ENCODE results near the gene LASP1NB.

The LASP1NB gene

DNA sequence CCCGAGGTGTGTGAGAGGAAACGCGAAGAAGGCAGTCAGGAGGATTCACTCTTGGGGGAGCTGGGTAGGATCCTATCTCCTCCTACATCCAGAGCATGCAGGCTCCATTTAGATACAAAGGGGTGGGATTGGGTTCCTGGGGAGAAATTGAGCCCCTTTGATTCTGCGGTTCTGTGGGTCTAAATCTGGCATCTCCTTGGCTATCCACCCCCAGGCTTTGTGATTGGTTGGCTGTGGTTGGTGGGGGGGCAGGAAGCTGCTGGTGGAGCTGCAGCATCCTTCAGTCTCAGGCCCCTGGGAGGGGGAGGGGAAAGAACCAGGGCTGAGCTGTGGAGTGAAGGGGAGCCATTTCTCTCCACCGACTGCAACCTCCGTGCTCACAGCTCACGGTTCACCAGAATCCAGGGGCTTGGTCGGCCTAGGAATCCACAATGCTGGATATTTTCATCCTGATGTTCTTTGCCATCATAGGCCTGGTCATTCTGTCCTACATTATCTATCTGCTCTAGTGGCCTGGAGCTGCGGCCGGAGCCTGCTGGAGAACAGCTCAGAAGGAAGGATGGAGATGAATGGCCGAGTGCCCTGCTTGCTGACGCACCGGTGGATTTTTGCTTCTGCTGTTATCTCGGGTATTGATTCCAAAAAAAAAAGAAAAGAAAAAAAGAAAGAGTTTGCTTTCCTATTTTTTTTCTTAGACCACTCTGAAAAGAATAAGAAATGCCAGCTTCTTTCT lies at the start of gene LASP1NB:
Gene LASP1NB, plus strand, starts transcription at position 352 of the 733 bp plus-strand sequence.
- no peak for ATAC-seq

DNA sequence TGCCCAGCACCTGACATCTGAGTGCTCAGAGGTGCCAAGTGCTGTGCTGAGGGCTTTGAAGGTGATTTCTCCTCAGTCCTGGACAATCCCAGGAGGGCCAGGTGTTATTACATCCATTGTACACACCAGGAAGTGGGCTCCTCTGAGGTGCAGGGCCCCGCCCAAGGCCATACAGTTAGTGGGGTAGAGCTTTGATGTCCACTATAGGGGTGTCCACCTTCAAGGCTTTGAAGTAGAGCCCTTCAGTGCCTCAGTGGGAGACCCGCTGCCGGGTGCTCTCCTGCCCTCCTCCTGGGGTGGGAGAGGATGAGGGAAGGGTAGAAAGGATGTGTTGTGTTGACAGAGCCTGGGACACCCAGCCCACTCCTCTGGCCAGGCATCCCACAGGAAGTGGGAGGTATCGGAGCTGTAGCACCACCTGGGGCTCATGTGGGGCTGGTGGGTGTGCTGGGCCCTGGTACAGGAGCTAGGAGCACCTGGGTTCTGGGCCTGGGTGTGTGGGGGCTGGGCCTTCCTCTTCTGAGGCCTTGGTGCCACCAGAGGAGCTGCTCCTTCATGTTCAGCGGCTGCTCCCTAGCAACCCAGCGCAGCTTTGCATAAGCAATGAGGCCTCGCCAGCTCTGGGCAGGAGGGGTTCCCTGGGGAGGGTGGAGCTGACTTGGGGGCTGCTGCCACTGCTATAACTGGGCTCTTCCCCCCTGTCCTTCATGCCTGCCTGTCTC lies 48.1 kb upstream of the LASP1NB start:
- no peak for ATAC-seq

DNA sequence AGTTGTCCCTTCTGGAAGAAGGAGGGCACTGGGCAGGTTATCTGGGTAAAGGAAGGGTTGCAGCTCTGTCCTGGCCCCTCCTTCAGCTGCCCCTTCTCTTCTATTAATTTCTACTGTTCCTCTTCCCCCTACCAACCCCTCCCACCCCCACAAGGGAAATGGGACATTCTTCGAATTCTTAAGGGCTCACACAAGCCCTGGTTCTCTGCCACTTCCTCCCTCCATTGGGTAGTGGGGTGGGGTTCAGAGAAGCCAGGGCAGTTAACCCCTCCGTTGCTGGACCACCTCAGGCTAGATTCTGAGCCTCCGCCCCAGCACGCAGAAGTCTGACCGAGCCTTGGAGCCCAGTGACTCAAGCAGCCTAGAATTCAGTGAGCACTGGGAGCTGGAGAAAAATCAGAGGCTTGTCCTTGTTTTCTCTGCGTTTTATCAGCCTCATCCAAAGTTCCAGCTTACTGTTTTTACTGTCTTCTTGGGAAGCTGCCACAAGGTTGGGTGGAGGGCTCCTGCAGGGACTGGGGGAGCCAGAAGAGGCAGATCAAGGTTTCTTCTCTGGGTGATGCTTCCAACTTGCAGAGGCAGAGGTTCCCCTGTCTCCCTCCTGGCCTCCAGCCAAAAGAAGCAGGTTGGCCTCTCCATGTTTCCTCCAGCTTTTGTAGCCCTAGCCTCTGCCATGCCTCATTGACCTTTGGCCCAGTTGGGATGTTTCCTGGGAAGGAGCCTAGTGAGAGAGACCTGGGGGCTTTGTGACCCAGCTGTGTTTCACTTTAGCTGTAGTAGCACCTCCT lies 45.3 kb upstream of the LASP1NB start:
- no peak for ATAC-seq

DNA sequence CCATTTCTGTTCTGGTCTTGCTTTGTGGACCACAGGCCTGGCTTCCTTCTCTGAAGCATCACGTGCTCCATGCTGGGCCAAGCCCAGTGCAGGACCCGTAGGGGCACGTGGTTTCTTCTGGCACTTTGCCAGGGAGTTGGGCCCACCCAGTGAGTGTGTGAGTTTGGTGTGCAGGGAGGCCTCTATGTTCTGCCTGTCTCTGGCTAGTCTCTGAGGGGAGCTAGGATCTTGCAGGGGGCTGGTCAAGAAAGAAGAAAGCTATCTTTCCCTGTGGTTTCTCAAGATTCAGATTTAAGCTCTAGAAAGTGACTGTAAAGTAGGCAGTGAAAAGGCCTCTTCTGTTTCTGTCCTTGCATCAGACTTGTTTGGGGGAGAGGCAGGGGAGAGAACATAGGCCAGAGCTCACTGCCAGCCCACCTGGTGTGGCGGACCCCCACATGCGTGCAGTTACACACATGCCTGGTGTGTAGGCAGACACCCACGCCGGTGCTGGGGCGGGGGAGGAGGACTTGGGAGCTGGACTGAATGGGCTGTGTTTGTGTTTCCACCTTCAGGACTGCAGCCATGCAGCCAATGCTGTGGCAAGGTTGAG lies 43.7 kb upstream of the LASP1NB start:
- peak; percentile 13 for ATAC-seq

DNA sequence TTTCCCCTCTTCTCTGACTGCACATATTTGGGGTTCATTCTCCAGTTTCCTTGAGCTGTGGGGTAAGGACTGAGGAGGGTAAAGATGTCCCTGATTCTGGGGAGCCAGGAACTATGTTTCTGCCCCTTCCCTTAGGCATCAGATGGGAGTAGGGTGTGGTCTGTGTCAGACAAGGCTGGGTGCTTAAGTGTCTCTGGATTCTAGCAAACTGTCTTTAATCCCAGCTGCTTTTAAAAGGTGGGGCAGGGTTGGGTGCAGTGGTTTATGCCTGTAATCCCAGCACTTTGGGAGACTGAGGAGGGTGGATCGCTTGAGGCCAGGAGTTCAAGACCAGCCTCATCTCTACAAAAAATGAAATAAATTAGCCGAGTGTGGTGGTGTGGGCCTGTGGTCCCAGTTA lies 42.5 kb upstream of the LASP1NB start:
- peak; percentile 46 for ATAC-seq

DNA sequence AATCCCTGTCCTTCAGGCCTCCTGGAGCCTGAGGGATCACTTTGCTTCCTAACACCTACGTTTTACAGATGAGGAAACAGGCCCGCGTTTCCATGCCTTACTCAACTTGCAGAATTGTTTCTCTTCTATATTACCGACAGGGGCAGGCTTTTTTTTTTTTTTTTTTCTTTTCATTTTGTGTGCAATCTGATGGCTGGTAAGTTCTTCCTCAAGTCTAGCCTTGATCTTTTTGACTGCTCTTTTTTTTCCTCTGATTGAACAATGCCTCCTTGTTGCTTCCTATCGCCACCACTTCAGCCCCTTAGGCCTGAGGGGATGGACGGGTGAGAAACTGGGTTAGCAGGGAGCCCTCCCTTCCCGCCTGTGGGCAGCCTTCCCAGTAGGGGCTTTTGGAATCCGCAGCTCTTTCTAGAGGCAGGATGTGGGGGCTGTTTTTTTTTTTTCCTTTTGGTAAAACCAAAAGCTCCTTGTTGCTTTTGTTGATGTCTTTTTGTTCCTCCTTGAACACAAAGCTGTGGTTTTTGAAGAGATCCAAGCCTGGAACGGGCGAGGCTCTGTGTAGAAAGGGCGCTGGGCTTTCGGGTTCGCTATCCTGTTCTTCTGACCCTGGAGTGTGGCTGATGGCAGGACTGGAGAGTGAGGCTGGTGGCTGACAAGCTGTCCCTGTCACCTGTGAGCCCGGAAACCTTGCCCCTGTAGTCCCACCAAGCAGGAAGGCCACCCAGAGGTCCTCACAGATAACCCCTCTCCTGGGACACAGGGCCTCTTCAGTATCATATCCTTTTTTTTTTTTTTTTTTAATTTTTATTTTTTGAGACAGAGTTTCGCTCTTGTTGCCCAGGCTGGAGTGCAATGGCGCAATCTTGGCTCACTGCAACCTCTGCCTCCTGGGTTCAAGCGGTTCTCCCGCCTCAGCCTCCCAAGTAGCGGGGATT lies 41.6 kb upstream of the LASP1NB start:
- ATAC-seq = no peak

DNA sequence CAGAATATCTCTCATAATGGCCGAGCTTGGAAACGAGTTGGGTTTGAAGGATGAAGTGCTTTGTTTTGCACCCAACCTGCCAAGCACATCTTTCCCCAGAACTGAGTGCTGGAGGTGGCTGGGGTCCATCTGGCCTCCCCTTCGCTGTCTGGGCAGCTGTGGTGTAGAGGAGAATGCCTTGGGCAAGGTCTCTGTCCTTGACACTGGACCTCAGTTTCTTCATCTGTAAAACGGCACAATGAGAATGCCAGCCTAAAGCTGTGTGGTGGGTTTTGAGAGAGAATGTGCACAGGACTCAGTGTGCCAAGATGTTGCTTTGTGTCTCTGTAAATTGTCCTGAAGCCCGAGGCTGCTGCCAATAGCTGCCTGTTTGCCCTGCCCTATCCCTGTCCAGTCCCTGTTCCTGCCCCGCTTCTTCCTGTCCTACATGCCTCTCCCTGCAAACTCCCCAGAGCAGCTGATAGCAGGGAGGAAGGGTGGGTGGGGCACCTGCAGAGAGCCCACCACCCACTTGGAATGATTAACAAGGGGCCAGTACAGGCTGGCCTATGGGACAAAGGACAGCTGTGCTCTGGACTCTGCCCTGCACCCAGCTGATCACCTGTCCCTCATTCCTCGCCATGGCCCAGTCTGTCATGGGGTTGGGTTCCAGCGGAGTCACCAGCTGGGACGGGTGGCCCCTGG lies 40.2 kb upstream of the LASP1NB start:
- no peak for ATAC-seq

DNA sequence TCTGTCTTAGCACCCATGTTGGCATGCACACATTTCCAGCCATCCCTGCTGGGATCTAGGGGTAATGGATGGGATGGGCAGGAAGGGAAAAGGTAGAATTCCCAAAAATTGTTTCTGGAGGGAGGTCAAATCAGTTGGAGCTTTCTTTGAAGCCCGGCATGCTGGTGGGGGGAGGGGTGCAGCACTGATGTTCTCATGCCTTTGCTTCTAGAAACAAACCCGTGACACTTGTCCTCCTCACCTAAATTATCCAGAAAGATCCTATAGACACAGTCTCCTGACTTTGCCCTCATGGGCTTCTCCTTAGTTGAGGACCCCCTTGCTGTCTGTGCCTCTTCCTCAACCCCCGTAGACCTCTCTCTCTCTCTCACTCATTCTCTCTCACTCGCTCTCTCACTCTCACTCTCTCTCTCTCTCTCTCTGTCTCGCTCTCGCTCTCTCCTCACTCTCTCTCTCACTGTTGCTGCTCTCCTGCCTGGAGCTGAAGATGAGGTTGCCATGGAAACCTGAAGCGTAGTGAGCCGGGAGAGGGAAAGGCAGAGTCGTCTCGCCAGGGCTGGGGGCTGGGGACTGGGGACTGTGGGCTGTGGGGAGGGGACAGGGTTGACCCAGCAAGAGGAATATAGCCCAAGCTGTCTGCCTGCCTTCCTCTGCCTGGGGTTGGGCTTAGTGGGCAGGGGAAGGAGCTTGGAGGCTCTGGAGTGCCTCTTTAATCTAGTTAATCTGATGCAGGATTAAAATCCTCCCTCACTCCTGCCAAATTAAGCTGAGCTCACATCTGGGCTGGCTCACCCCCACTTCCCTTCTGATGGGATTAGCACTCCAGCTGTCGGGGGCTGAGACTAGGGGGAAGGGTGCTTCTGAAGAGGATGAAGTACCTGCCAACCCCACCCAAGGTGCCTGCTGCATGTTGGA lies 39.4 kb upstream of the LASP1NB start:
- no peak for ATAC-seq

DNA sequence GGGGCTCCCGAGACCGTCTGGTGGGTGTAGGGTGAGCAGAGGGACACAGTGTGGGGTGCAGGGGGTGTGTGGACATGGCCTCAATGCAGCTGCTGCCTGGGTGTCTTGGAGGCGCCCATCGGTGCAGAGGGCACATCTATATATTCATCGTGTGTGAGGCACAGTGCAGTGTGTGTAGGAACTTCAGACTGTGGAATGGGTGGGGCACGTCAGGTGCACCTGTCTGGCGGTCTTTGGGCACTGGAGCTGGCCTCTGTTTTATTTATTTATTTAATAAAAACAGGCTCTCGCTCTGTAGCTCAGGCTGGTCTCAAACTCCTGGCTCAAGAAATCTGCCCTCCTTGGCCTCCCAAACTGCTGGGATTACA lies 38.8 kb upstream of the LASP1NB start:
- no peak for ATAC-seq

DNA sequence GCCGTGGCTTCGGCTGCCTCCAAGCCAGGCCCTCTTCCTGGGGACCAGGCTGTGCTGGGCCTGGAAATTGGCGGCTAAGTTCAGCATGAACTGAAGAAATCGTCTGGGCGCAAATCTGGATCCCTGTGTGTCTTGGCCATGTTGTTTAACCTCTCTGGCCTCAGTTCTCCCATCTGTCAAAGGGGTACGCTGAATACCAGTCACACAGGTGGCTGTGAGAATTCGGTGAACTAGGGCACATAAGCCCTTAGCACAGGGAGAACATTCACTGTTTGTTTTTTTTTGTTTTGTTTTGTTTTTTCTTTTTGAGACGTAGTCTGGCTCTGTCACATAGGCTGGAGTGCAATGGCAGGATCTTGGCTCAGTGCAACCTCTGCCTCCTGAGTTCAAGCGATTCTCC lies 36.6 kb upstream of the LASP1NB start:
- ATAC-seq = no peak

DNA sequence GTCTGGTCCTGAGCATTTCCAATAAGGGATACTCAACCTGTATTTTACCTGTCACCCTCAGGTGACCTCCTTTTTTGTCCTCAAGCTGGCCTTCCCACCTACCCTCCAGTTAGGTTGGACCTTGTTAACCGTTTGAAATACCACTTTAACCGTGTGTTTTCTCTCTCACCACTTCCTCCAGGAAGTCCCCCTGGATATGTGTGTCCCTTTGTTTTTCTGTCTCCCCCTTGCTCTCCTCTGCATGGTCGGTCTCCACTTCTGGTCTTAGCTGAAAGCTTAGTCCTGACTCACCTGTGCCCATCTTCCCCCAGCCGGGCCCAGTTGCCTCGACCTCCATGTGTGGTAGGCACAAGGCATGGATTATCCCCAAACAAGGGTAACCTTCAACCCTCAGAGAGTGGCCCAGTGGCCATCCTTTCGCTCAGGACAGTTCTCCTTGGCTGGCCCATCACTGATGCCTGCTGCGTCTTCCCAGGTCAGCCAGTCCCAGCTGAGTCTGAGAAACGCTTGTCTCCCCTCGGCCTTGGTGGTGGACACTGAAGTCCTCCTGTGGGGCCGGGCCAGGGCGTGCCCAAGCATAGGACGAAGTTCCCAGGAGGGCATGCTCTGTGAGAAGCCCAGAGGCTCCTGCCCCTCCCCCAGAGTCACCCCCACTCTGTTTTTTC lies 35.5 kb upstream of the LASP1NB start:
- ATAC-seq = no peak

DNA sequence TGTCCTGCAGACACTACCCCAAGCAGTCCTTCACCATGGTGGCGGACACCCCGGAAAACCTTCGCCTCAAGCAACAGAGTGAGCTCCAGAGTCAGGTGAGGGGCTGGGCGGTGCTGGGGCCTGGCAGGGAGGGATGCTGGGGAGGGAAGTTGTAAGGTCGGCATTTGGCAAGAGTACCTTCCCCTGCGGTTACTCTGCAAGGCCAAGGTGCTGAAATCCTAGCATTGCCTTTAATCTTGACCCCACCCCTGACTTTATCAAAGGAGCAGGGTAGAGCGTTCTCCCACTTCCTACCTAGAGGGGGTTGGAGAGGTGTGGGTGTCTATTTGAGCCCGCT lies 35.0 kb upstream of the LASP1NB start:
- ATAC-seq = no peak

DNA sequence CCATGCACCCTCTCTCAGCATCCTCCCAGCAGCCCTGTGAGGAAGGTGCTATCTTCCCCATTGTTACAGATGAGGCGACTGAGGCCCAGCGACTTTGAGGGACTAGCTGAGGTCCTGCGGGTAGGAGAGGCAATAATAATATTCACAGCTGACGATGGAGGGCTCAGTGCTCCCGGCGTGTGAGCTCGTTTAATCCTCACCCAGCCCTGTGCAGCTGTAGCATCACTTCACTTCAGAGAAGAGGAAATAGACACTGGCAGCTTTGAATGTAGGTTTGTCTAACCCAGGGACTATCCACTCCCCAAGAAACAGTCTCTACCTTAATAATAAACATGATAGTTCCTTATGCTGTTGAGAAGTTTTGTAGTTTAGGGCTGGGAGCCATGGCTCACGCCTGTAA lies 34.0 kb upstream of the LASP1NB start:
- no peak for ATAC-seq

DNA sequence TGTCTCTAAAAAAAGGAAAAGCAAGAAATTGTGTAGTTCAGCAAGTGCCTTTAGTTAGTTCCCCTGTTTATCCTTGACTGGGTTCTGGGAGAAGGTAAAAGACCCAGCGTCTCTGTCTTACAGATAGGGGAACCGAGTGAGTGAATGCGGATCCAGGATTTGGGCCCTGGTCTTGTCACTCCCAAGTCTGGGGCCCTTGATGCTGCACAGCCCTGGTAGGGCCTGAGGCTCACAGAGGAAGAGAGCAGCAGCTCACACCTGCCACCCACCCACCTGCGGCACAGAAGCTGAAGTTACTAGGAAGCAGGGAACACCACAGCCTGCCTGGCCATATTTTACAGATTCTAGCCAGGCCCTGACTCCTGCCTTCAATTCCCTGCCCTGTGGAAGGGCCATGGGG lies 33.3 kb upstream of the LASP1NB start:
- no peak for ATAC-seq

DNA sequence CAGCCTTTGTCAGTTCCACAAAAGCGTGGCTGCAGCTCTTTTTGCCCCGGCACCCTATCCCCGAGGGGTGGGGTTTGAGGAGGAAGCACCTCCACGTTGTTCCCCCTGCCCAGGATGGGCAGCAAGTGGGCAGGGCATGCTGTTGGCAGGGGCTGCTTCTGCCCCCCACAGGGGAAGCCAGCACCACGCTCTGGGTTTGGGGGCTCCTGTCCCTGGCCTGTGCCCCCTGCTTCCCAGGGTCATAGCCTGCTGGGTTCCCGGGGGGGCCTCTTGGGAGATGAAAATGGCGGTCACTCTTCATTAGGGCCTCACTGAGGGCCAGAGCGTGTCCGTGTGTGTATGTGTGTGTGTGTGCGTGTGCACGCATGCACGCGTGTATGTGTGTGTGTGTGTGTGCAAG lies 32.8 kb upstream of the LASP1NB start:
- peak; percentile 8 for ATAC-seq

DNA sequence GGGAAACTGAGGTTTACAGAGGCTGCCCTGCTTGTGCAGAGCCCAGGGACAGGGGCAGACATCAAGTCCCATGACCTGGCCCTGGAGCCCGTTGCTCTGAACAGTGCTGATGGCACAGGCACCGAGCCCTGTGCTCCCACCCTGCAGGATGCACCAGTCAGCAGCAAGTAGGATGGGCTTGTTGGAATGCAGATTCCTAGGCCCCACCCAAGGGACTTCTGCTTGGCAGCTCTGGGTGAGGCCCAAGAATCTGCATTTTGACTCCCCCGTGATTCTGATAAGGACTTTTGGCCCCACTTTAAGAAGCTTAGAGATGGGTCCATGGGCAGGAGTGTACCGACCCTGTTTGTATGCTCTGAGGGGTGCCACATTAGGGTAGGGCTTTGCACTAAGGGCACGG lies 32.3 kb upstream of the LASP1NB start:
- no peak for ATAC-seq

DNA sequence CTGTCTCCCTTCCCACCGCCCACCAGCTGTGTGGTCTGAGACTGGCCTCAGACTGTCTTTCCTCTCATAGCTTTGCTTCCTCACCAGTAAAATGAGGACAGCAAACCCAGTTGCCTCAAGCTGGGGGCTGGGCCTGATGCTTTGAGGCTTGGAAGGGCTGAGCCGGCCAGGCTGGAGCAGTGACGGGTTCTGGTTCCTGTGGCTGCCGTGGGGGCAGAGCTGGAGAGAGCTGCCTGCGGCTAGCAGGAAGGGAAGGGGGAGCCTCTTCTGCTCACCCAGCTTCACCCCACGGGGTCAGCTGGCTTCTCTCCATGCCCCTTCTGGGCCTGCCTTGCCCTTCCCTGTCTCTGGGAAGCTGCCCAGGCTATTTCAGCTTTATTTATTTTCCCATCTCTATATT lies 31.8 kb upstream of the LASP1NB start:
- ATAC-seq = no peak

DNA sequence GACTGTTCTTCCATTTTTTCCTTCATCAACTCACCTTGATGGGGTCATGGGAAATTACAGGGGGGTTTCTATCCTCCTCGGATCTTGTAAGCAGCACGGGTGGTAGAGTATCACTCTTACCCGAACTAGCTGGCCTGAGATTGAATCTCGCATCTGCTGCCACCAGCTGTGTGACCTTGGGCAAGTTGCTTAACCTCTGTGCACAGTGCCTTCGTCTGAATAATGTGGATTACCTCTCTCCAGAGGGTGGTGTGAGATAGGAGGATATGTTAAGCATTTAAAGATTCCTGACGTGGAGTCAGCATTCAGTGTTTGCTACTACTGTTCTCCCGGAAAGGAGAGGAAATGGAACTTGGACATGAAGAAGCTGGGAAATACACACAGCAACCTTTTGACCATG lies 31.1 kb upstream of the LASP1NB start:
- no peak for ATAC-seq

DNA sequence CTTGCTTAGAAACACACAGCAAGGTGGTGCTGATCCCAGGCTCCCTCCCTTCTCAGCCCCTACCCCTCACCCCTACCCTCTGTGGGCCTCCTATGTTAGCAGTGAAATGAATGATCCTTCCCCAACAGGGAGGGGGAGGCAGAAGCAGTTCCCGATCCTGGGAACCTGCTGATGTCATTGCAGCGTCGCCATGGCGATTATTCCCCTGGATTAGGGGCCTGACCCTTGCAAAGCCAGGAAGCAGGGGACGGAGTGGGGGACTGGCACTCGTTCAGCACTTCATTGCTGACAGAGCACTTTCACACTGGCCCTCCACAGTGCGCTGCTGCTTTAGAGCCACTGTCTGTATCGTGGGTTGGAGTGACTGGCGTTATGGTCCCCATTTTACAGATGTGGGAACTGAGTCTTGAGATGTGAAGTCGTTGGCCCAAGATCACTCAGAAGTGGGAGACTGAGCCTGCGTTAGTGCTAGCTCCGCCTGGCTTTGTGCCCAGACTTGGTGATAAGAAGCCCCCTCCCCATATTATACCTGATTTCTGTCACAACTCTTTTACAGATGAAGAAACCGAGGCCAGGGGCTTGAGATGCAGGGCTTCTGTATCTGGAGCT lies 29.0 kb upstream of the LASP1NB start:
- ATAC-seq = no peak

DNA sequence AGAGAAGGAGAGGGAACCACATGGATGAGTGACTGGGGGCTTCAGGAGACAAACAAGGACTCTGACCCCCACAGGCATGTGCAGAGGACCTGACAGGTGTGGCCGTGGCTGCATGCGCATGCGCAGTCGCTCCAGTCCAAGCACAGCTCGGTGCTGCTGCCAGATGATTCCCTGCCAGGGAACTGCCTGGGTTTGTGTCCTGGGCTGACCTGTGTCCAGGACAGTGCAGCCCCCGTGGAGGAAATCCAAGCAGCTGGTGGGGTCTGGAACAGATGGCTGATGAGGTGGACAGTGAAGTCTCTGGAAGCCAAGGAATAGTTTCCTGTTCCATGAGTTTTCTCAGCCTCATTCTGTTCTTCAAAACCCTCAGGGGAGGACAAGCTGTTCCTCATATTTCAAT lies 28.2 kb upstream of the LASP1NB start:
- ATAC-seq = no peak
